H9 (cell line): ENCODE results near the gene CRYGN. TPM values are rescaled to one million over a fixed set of nuclear protein-coding genes. Genes with fewer than 3 reads are reported as not detected.

ENCODE experiments used
- DNase-seq: peaks from one replicate; pipeline ENCODE4 v3.0.0-alpha.2; 2017
- H2AFZ ChIP-seq: one replicate; pipeline ENCODE4 v1.6.1; 2013; ENCODE audit warnings: mild to moderate bottlenecking, low read length, control low read depth, moderate library complexity
- H2AK5ac ChIP-seq: 2 replicates; pipeline ENCODE4 v1.6.1; 2013; ENCODE audit warnings: low read length, control low read depth, mixed read lengths; ENCODE audit not compliant: insufficient read length
- H2BK120ac ChIP-seq: one replicate; pipeline ENCODE4 v1.6.1; 2013; ENCODE audit warnings: low read depth, mild to moderate bottlenecking, low read length, control low read depth, inconsistent platforms; ENCODE audit not compliant: poor library complexity, severe bottlenecking
- H2BK12ac ChIP-seq: 2 replicates; pipeline ENCODE4 v1.6.1; 2013; ENCODE audit warnings: low read length, control low read depth, mixed read lengths, low read depth; ENCODE audit not compliant: insufficient read length
- H2BK15ac ChIP-seq: 2 replicates; pipeline ENCODE4 v1.6.1; 2013; ENCODE audit warnings: low read depth, low read length, control low read depth
- H2BK20ac ChIP-seq: one replicate; pipeline ENCODE4 v1.6.1; 2013; ENCODE audit warnings: low read depth, mild to moderate bottlenecking, low read length, control low read depth, inconsistent platforms; ENCODE audit not compliant: poor library complexity, severe bottlenecking
- H2BK5ac ChIP-seq: 2 replicates; pipeline ENCODE4 v1.6.1; 2013; ENCODE audit warnings: low read length, control low read depth, mixed read lengths; ENCODE audit not compliant: insufficient read length
- H3K14ac ChIP-seq: 2 replicates; pipeline ENCODE4 v1.6.1; 2013; ENCODE audit warnings: low read length, control low read depth; ENCODE audit not compliant: insufficient read depth
- H3K18ac ChIP-seq: 2 replicates; pipeline ENCODE4 v1.6.1; 2013; ENCODE audit warnings: low read depth, mild to moderate bottlenecking, mixed read lengths, low read length, control low read depth; ENCODE audit not compliant: insufficient read length
- H3K23ac ChIP-seq: 2 replicates; pipeline ENCODE4 v1.6.1; 2013; ENCODE audit warnings: low read length, control low read depth, mixed read lengths, low read depth; ENCODE audit not compliant: insufficient read length
- H3K23me2 ChIP-seq: 2 replicates; pipeline ENCODE4 v1.6.1; 2013; ENCODE audit warnings: low read depth, mild to moderate bottlenecking, mixed read lengths, low read length, control low read depth; ENCODE audit not compliant: insufficient read length, poor library complexity, severe bottlenecking
- H3K27ac ChIP-seq: 2 replicates; pipeline ENCODE4 v1.5.1; 2013; ENCODE audit warnings: low read length, control low read depth, mixed read lengths, low read depth; ENCODE audit not compliant: insufficient read length
- H3K27me3 ChIP-seq: 2 replicates; pipeline ENCODE4 v1.6.1; 2013; ENCODE audit warnings: low read length, control low read depth, inconsistent platforms; ENCODE audit not compliant: insufficient read depth
- H3K4ac ChIP-seq: 2 replicates; pipeline ENCODE4 v1.6.1; 2013; ENCODE audit warnings: low read depth, mild to moderate bottlenecking, control low read depth, inconsistent platforms, low read length, moderate library complexity
- H3K4me1 ChIP-seq: 2 replicates; pipeline ENCODE4 v1.6.1; 2013; ENCODE audit warnings: low read length, control low read depth, inconsistent platforms; ENCODE audit not compliant: insufficient read depth
- H3K4me2 ChIP-seq: 2 replicates; pipeline ENCODE4 v1.6.1; 2013; ENCODE audit warnings: low read length, control low read depth, mixed read lengths; ENCODE audit not compliant: insufficient read length, insufficient read depth
- H3K56ac ChIP-seq: 2 replicates; pipeline ENCODE4 v1.6.1; 2013; ENCODE audit warnings: low read depth, mild to moderate bottlenecking, mixed read lengths, low read length, control low read depth; ENCODE audit not compliant: insufficient read length
- H3K79me1 ChIP-seq: 2 replicates; pipeline ENCODE4 v1.6.1; 2013; ENCODE audit warnings: low read depth, mild to moderate bottlenecking, moderate library complexity, low read length, control low read depth, inconsistent platforms; ENCODE audit not compliant: insufficient read depth, poor library complexity, severe bottlenecking
- H3K79me2 ChIP-seq: 2 replicates; pipeline ENCODE4 v1.6.1; 2013; ENCODE audit warnings: low read length, control low read depth, inconsistent platforms; ENCODE audit not compliant: insufficient read depth
- H3K9ac ChIP-seq: 2 replicates; pipeline ENCODE4 v1.6.1; 2013; ENCODE audit warnings: low read length, control low read depth, mixed read lengths; ENCODE audit not compliant: insufficient read length; ENCODE audit errors: extremely low read depth
- H3K9me3 ChIP-seq: one replicate; pipeline ENCODE4 v1.6.1; 2013; ENCODE audit warnings: low read depth, low read length, inconsistent platforms; ENCODE audit not compliant: control insufficient read depth
- H3T11ph ChIP-seq: one replicate; pipeline ENCODE4 v1.6.1; 2013; ENCODE audit warnings: mild to moderate bottlenecking, low read length, control low read depth, inconsistent platforms
- H4K20me1 ChIP-seq: one replicate; pipeline ENCODE4 v1.6.1; 2013; ENCODE audit not compliant: control insufficient read depth, insufficient read length, insufficient read depth
- H4K5ac ChIP-seq: 2 replicates; pipeline ENCODE4 v1.6.1; 2013; ENCODE audit warnings: low read depth, mild to moderate bottlenecking, mixed read lengths, low read length, control low read depth; ENCODE audit not compliant: insufficient read length
- H4K8ac ChIP-seq: replicated peaks from 2 replicates; pipeline ENCODE4 v1.6.1; 2013; ENCODE audit warnings: low read length, control low read depth, mixed read lengths, low read depth; ENCODE audit not compliant: insufficient read length
- H4K91ac ChIP-seq: 2 replicates; pipeline ENCODE4 v1.6.1; 2013; ENCODE audit warnings: low read depth, mild to moderate bottlenecking, moderate library complexity, mixed read lengths, low read length, control low read depth; ENCODE audit not compliant: insufficient read length
- H3K27ac Mint-ChIP-seq, 3 experiments: 2 replicates in 2 of 3; 3 replicates in 1 of 3; pipeline ENCODE4 v1.8.0; 2020 to 2021; ENCODE audit warnings: mixed read lengths in 3 of 3, mild to moderate bottlenecking in 1 of 3, moderate library complexity in 1 of 3
- H3K27me3 Mint-ChIP-seq: 2 replicates; pipeline ENCODE4 v1.8.0; 2021; ENCODE audit warnings: low read depth, mild to moderate bottlenecking, moderate library complexity, mixed read lengths
- H3K36me3 Mint-ChIP-seq, 3 experiments: 2 replicates in 2 of 3; 3 replicates in 1 of 3; pipeline ENCODE4 v1.8.0; 2020 to 2021; ENCODE audit warnings: low read depth in 3 of 3, mixed read lengths in 3 of 3; ENCODE audit not compliant: insufficient read depth in 1 of 3
- H3K4me1 Mint-ChIP-seq, 2 experiments: 2 replicates each; pipeline ENCODE4 v1.8.0; 2020; ENCODE audit warnings: mixed read lengths in 2 of 2
- H3K4me3 Mint-ChIP-seq, 2 experiments: 2 replicates in 1 of 2; 3 replicates in 1 of 2; pipeline ENCODE4 v1.8.0; 2020 to 2021; ENCODE audit warnings: mild to moderate bottlenecking in 2 of 2, mixed read lengths in 2 of 2, moderate library complexity in 1 of 2
- H3K9me3 Mint-ChIP-seq, 2 experiments: 2 replicates in 1 of 2; 3 replicates in 1 of 2; pipeline ENCODE4 v1.8.0; 2020; ENCODE audit warnings: mild to moderate bottlenecking in 2 of 2, mixed read lengths in 2 of 2, moderate library complexity in 1 of 2
- CTCF ChIP-seq: fragments of 200-600 bp; sonication (generic); conservative IDR thresholded peaks from 3 replicates; pipeline ENCODE4 v1.8.0; 2021; ENCODE audit warnings: antibody characterized with exemption, mild to moderate bottlenecking
- WGBS: extraction: QIAGEN DNeasy Blood & Tissue Kit; methylation state at CpG from one replicate; pipeline ENCODE4 v1.1.7; 2013; ENCODE audit warnings: missing lambda C conversion rate, low lambda C conversion rate, mixed read lengths; ENCODE audit not compliant: insufficient read length; ENCODE audit errors: extremely low coverage; 5-methylcytosine and 5-hydroxymethylcytosine counted together
- total RNA-seq: library from RNA; stranded (reverse); gene quantifications from 2 replicates; pipeline ENCODE4 v1.2.1, GENCODE V29; 2021

CRYGN gene
- total RNA-seq, 1 experiment from 2014 or later, result 1.8 TPM

- no peak overlapping the region for H2BK12ac ChIP-seq
- H3K36me3 Mint-ChIP-seq, result peaks cover 0 to 7% (median 0%) of the 10 kb centered on the region in 3 experiments; a peak in 2 of 7 replicates
Measured at GRCh38 chr7:151385626-151386300, 54.2 kb downstream of the CRYGN start.

More at GRCh38 chr7:151385626-151386300, 54.2 kb downstream of the CRYGN start:
- no peak overlapping the region for H2AFZ ChIP-seq
- H4K91ac ChIP-seq, result no peak overlapping the region
- no peaks in the 10 kb centered on the region for H3K4me1 ChIP-seq
- Mint-ChIP-seq H3K27ac (no peak overlapping the region), H3K4me1 (peaks cover 10 to 15% of the 10 kb centered on the region in 2 experiments), H3K4me3 (no peak overlapping the region), H3K9me3 (no peaks in the 10 kb centered on the region), H3K27me3 (peaks cover 40% of the 10 kb centered on the region)
- no CpG with 5 or more reads among the region's 26 CpGs for WGBS
- no peak overlapping the region for H2BK15ac ChIP-seq
- no peak overlapping the region for H2BK20ac ChIP-seq
- no peaks in the 10 kb centered on the region for H3K79me2 ChIP-seq
- no peak overlapping the region for H4K8ac ChIP-seq
- H3K23me2 ChIP-seq, result peaks cover 15% of the 10 kb centered on the region
- no peak overlapping the region for H3T11ph ChIP-seq
- no peak overlapping the region for H4K5ac ChIP-seq
- no peaks in the 10 kb centered on the region for H3K9me3 ChIP-seq
- H4K20me1 ChIP-seq, result no peaks in the 10 kb centered on the region
- H3K4me2 ChIP-seq, result no peak overlapping the region
- no peak for DNase-seq
- no peak overlapping the region for H2AK5ac ChIP-seq
- no peak overlapping the region for H3K18ac ChIP-seq
- no peak overlapping the region for H3K56ac ChIP-seq
- H3K9ac ChIP-seq, result no peak overlapping the region
- TF ChIP-seq CTCF, result no peak
- H3K23ac ChIP-seq, result no peak overlapping the region
- no peaks in the 10 kb centered on the region for H3K79me1 ChIP-seq
- H3K27ac ChIP-seq, result no peak overlapping the region
- H3K27me3 ChIP-seq, result peaks cover 8% of the 10 kb centered on the region; the same call in 1 of the 2 replicates
- no peak overlapping the region for H2BK120ac ChIP-seq
- H3K14ac ChIP-seq, result no peak overlapping the region; the same call in 1 of the 2 replicates
- H3K4ac ChIP-seq, result no peak overlapping the region
- H2BK5ac ChIP-seq, result no peak overlapping the region
